ENCODE measurements around the gene ELFN1.

DNA sequence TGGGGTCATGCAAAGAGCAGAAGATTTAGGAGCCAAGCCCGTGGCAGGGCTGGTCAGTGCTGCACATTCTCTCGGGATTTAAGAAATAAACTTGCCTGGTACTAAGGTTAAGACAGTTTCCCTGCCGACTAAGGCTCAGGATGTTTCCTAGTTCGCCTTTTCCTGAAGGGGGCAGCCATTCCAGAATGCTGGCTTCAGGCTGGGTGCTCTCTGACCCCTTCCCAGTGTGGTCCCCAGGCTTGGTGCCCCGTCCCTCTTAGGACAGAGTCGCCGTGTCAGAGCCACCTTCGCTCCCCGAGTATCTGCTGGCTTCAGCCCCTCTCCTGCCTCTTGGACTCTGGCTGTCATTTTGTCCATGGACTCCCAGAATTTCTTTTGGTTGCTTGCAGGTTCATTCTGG, 117.2 kb downstream of the ELFN1 start:
- TF ChIP-seq, protein P1, sequence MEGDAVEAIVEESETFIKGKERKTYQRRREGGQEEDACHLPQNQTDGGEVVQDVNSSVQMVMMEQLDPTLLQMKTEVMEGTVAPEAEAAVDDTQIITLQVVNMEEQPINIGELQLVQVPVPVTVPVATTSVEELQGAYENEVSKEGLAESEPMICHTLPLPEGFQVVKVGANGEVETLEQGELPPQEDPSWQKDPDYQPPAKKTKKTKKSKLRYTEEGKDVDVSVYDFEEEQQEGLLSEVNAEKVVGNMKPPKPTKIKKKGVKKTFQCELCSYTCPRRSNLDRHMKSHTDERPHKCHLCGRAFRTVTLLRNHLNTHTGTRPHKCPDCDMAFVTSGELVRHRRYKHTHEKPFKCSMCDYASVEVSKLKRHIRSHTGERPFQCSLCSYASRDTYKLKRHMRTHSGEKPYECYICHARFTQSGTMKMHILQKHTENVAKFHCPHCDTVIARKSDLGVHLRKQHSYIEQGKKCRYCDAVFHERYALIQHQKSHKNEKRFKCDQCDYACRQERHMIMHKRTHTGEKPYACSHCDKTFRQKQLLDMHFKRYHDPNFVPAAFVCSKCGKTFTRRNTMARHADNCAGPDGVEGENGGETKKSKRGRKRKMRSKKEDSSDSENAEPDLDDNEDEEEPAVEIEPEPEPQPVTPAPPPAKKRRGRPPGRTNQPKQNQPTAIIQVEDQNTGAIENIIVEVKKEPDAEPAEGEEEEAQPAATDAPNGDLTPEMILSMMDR (IDR thresholded peaks at IDR 0.05; ENCODE audit: low read depth, low read length) = no peak
- TF ChIP-seq MYC (IDR thresholded peaks at IDR 0.05; ENCODE audit: low read depth, low read length) = no peak
